Peyer's patch (tissue), 4 donors: ENCODE measurements around the gene LRRK2. TPM values are rescaled to one million over a fixed set of nuclear protein-coding genes. Genes with fewer than 3 reads are reported as not detected.

Experiments used
- DNase-seq, 3 donors: peaks; one replicate each; pipeline ENCODE4 v3.0.0-alpha.2; 2017 to 2019
- H3K27ac ChIP-seq, 4 donors: fragments of 200-600 bp; sonication (generic); one replicate each; pipeline ENCODE4 v1.5.1; 2016 to 2019
- H3K27me3 ChIP-seq, 2 donors: fragments of 200-600 bp; sonication (generic); one replicate each; pipeline ENCODE4 v1.5.1; 2019
- H3K36me3 ChIP-seq, 3 donors: fragments of 200-600 bp; sonication (generic); one replicate each; pipeline ENCODE4 v1.5.1; 2016 to 2019
- H3K4me1 ChIP-seq, 4 donors: fragments of 200-600 bp; sonication (generic); one replicate each; pipeline ENCODE4 v1.5.1; 2016 to 2019
- H3K4me3 ChIP-seq, 4 donors: fragments of 200-600 bp; sonication (generic); 1 replicate in 3 of 4; 2 replicates in 1 of 4; pipeline ENCODE4 v1.5.1; 2016 to 2019; ENCODE audit warnings: mild to moderate bottlenecking in 1 of 4
- H3K9me3 ChIP-seq, 4 donors: fragments of 200-600 bp; sonication (generic); one replicate each; pipeline ENCODE4 v1.5.1; 2016 to 2019; ENCODE audit warnings: mild to moderate bottlenecking in 1 of 4
- CTCF ChIP-seq, 6 experiments: fragments of 450-650 bp in 4 of 6; fragments of 200-600 bp in 2 of 6; sonication (generic) in 1 of 6; IDR thresholded peaks; one replicate each; pipeline ENCODE4 v1.5.1; 2017 to 2019; ENCODE audit warnings: antibody characterized with exemption in 6 of 6, mild to moderate bottlenecking in 3 of 6, moderate library complexity in 1 of 6
- POLR2A ChIP-seq, 2 donors: fragments of 450-650 bp; IDR thresholded peaks; one replicate each; pipeline ENCODE4 v1.5.1; 2017; ENCODE audit warnings: antibody characterized with exemption in 2 of 2, mild to moderate bottlenecking in 2 of 2, moderate library complexity in 2 of 2
- total RNA-seq, 4 donors: library from RNA; depleted of rRNA; stranded (reverse); fragments of >200 nt; gene quantifications; one replicate each; pipeline ENCODE4 v1.1.0, GENCODE V29; 2016

The LRRK2 gene
- total RNA-seq, 4 donors from 2014 or later: 2.6 to 44.6 (median 4.9) TPM

GRCh38 chr12:40197590-40197989, 27.2 kb upstream of the LRRK2 start:
- Histone ChIP-seq H3K27me3 (no peaks in the 10 kb centered on the region), H3K4me1 (no peaks in the 10 kb centered on the region), H3K36me3 (no peaks in the 10 kb centered on the region), H3K27ac (no peak overlapping the region), H3K4me3 (no peak overlapping the region), H3K9me3 (no peaks in the 10 kb centered on the region)
- no peak for DNase-seq
- no peak for TF ChIP-seq CTCF (IDR thresholded peaks at IDR 0.05)
- TF ChIP-seq POLR2A (IDR thresholded peaks at IDR 0.05): no peak

GRCh38 chr12:40198601-40199000, 26.2 kb upstream of the LRRK2 start:
- H3K27ac ChIP-seq: no peak overlapping the region
- H3K36me3 ChIP-seq: no peaks in the 10 kb centered on the region
- no peak for TF ChIP-seq CTCF (IDR thresholded peaks at IDR 0.05)
- no peak for TF ChIP-seq POLR2A (IDR thresholded peaks at IDR 0.05)
- no peaks in the 10 kb centered on the region for H3K9me3 ChIP-seq
- no peak overlapping the region for H3K4me3 ChIP-seq
- no peaks in the 10 kb centered on the region for H3K4me1 ChIP-seq
- H3K27me3 ChIP-seq: no peaks in the 10 kb centered on the region
- DNase-seq: no peak

- H3K4me3 ChIP-seq: no peak overlapping the region
- DNase-seq: no peak
- H3K9me3 ChIP-seq: no peaks in the 10 kb centered on the region
- no peaks in the 10 kb centered on the region for H3K27me3 ChIP-seq
- H3K4me1 ChIP-seq: no peaks in the 10 kb centered on the region
- no peaks in the 10 kb centered on the region for H3K36me3 ChIP-seq
- no peak for TF ChIP-seq CTCF (IDR thresholded peaks at IDR 0.05)
- TF ChIP-seq POLR2A (IDR thresholded peaks at IDR 0.05): no peak
- H3K27ac ChIP-seq: no peak overlapping the region
Measured at GRCh38 chr12:40202095-40203059, 22.4 kb upstream of the LRRK2 start.

- H3K27ac ChIP-seq: no peak overlapping the region
- DNase-seq: no peak
- no peaks in the 10 kb centered on the region for H3K27me3 ChIP-seq
- no peaks in the 10 kb centered on the region for H3K4me1 ChIP-seq
- H3K4me3 ChIP-seq: no peak overlapping the region
- no peaks in the 10 kb centered on the region for H3K9me3 ChIP-seq
- TF ChIP-seq CTCF (IDR thresholded peaks at IDR 0.05) (no peak), POLR2A (IDR thresholded peaks at IDR 0.05) (no peak)
- H3K36me3 ChIP-seq: no peaks in the 10 kb centered on the region
Measured at GRCh38 chr12:40203060-40203430, 21.8 kb upstream of the LRRK2 start.

GRCh38 chr12:40204337-40204736, 20.5 kb upstream of the LRRK2 start:
- no peaks in the 10 kb centered on the region for H3K9me3 ChIP-seq
- no peaks in the 10 kb centered on the region for H3K36me3 ChIP-seq
- no peak for DNase-seq
- H3K27ac ChIP-seq: no peak overlapping the region
- H3K4me3 ChIP-seq: no peak overlapping the region
- H3K4me1 ChIP-seq: no peaks in the 10 kb centered on the region
- TF ChIP-seq POLR2A (IDR thresholded peaks at IDR 0.05): no peak
- TF ChIP-seq CTCF (IDR thresholded peaks at IDR 0.05): no peak
- H3K27me3 ChIP-seq: no peaks in the 10 kb centered on the region
